ENCODE results near the gene NR2E1.

GRCh38 chr6:108211671-108212070, 45.8 kb downstream of the NR2E1 start:
- TF ChIP-seq CTCF (IDR thresholded peaks at IDR 0.05) (no peak), POLR2A (IDR thresholded peaks at IDR 0.05) (no peak)

Measured in upper lobe of left lung (tissue), 4 donors.